Activated CD4-positive, alpha-beta T cell treated with anti-CD3 and anti-CD28 coated beads for 4 hours (primary cell): ENCODE results near the gene RPH3AL.
"Not testable (repeated sequence)": the region's sequence is repeated elsewhere in the genome, so short reads cannot be mapped to it uniquely, and the experiment has no call there.

ENCODE experiments used
- DNase-seq, 2 donors: peaks; one replicate each; pipeline ENCODE4 v3.0.0-alpha.2; 2020

RPH3AL gene

DNA sequence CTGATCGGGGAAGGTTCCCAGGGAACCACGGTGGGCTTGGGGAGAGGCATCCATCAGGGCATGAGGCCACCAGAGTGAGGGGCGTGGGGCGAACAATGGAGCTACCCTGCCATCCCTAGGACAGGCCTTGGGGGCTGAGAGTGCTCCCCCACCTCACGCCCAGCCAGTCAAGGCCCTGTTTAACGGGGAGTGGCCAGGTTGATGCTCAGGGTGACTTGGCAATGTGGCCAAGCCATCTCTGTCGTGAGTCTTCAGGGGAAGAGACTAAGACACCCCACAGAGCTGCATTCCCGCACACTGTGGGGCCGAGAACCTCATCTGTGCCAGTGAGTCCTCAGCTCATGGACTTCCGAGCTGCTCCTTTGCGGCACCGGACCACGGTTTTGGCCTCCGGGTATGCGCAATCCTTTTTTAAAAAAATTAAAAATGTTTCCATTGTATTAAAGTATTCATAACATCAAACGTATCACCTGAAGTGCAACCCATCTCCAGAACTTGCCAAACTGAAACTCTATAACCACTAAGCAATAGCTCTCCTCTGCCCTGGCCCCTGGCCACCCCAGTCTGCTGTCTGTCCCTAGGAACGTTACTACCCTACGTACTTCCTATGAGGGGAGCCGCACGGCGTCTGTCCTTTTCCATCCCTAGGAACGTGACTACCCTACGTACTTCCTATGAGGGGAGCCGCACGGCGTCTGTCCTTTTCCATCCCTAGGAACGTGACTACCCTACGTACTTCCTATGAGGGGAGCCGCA lies 99.3 kb downstream of the RPH3AL start:
- no peak for DNase-seq

DNA sequence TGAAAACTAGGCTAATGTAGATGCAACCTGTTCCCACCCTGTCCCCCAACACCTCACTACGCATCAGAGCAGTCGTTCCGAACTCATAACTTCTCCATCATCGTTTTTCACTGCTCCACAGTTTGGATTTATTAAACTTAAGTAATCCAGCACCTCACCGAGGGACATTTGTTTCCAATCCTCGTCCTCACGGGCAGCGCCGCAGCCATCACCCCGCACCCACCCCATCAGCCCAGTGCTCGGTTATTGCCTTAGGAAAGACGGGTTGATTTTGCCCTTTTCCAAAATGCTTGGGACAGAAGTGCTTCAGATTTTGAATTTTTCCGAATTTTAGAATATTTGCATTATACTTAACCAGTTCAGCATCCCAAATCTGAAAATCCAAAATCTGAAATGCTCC lies 100.2 kb downstream of the RPH3AL start:
- no peak for DNase-seq

DNA sequence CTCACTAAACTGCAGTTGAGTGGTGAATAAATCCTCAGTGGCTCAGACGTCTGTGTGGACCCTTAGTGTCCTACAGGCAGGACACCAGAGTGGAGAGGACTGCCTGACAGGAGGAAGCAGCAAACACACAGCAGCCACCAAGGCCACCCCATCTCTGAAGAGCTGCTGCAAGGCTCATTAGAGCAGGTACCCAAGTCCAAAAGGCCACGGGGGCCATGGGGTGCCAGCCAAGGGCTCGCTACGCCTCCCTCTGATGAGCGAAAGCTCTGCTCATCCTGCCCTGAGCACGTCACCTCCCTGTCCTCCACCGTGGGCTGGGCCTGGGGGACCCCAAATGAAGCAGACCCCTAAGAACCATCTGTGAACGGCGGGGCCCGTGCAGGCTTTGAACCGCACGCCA lies 101.1 kb downstream of the RPH3AL start:
- no peak for DNase-seq

DNA sequence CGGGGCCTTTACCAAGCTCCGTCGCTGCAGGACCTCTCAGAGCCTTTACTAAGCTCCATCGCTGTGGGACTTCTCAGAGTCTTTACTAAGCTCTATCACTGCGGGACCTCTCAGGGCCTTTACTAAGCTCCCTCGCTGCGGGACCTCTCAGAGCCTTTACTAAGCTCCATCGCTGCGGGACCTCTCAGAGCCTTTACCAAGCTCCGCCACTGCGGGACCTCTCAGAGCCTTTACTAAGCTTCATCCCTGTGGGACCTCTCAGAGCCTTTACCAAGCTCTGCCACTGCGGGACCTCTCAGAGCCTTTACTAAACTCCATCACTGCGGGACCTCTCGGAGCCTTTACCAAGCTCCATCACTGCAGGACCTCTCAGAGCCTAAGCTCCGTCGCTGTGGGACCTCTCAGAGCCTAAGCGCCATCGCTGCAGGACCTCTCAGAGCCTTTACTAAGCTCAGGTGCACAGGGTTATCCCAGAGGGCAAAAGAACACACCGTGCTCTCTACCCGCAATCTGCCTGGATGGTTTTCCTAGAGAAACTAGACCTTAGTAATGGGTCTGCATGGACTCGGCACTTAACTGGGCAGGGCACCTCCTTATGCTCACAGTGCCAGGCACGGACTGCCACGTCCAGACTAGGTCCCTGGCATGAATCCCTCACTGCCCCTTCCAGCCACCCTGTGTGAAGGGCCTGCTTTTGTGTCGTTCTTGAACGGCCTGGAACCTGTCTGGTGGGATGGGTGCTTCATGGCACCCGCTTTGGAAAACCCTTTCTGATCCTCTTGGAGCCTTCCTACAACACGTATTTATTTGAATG lies 101.9 kb downstream of the RPH3AL start:
- no peak for DNase-seq

DNA sequence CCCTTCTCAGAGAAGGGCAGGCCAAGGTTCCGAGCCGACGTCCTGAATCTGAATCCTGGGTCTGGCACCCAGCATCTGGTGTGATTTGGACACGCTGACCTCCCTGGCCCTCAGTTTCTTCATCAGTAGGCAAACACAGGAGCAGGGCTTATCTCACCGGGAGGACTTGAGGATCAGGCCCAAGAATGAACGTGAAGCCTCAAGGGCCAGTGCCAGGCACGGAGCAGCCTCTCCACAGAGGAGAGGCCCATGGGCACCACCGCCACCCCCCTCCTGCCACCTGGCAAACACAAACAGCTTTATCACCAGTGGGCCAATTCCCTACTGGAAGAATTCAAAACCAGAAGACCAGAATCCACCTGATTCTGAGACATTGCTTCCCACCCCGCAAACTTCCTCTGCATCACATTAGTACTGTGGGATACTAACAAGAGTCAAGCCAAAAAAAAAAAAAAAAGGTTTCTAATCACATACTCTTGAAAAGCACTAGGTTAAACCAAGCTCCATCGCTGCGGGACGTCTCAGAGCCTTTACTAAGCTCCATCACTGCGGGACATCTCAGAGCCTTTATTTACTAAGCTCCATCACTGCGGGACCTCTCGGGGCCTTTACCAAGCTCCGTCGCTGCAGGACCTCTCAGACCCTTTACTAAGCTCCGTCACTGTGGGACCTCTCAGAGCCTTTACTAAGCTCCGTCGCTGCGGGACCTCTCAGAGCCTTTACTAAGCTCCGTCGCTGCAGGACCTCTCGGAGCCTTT lies 103.2 kb downstream of the RPH3AL start:
- DNase-seq = no peak

DNA sequence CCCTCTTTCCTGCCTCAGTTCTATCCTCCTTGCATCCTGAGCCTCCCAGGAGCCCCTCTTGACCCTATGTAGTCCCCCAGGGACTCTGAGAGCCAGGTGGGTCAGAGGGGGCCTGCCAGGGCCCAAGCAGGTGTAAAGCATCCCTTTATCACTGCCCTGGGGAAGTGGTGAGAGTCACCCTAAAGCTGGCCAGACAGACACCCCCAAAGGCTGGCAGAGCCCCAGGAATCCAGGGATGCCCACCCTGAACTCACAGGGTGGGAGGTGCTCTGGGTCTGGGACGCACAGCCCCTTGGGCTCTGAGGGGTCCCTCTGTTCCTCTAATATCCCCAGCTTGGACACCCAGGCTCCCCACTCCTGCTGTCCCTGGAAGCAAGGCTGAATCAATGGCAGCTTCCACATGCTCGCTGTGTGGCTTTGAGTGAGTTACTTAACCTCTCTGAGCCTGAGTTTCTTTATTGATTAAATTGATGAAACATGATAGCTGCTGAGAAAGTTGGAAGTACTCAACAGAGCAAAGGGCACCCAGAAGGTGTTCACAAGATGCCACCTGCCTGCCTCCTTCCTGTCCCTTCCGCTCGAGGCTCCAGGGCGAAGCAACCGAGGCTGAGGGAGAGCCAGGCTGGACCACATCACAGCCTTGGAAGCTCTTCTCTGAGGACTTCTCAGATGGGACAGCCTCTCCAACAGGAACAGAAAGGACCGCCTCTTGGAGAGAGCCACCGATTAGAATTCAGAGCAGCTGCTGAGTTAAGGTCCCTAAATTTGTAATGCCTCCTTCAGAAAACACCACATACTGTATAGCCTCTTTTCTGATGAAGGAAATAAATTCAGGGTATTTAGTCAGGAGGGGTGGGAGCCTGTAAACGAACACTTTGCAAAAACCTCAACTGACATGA lies 104.0 kb downstream of the RPH3AL start:
- DNase-seq = no peak

DNA sequence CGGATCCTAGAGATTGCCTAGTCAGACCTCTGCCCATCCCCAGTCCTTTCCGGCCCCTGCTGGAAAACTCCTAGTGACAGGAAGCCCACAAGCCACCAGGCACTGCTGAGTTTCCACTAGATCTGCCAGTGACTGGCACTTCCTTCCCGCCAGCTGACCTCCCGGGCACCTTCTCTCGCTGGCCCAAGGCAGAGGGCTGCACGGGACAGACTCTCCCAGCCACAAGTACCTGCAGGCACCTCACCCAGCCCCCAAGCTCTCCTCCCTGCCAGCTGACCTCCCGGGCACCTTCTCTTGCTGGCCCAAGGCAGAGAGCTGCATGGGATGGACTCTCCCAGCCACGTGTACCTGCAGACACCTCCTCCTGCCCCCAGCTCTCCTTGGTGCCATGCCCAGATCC lies 104.8 kb downstream of the RPH3AL start:
- no peak for DNase-seq

DNA sequence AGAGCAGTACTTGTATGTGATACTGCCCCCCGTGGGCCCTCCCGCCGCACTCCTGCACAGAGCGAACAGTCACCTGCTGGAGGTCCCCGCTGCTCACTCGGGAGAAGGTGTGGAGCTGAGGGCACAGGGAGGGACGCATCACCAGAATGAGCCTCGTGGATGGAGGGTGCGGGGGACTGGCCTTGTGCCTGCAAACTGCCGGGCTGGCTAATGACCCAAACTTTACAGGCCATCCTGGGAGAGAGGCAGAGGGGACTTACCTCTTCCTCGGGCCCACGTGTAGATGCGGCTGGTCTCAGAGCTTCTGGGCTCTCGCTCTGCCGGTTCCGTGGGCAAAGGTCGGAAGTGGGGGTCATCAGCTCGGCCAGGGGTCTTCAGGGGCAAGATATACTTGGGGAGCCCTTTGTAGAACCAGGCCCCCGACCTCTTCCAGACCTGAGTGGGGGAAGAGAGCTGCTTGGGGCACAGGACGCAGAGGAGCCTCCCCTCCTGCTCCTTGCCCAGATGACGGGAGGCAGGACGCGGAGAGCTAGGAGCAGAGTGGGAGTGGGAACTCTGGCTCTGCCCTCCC lies 105.7 kb downstream of the RPH3AL start:
- no peak for DNase-seq

DNA sequence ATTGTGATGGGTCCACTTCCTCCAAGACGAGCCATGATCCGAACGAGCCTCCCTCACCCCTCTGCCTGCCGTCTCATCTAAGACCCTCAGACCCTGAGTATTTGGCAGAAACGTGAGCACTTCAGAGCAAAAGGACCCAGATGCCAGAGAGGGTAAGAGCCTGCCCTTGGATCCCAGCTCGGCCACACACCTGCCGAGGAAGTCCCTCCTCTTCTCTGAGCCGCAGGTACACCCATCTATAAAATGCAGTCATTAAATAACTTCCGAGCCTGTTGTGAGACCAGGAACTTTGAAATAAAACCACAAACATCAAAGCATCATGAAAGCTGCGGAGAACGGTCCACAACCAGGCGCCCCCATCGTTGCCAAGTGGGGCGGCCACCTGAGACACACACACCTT lies 106.4 kb downstream of the RPH3AL start:
- DNase-seq = no peak

DNA sequence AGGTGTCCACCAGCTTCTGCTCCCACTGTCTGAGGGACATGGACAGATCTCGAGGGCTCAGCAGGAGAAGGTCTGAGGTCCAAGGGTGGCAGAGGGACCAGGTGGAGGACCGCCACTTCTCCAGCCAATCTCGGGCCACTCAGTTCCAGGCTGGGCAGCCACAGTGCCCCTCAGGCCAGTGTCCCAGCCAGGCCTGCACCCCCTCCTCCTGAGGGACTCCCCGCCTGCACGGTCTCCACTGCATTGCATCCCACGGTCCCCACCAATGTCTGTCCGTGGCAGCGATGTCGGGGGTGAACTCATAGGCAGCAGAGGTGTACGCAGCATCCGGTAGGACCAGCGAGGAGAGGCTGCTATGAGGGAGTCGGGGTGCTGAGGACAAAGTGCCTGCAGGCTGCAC lies 107.0 kb downstream of the RPH3AL start:
- no peak for DNase-seq

DNA sequence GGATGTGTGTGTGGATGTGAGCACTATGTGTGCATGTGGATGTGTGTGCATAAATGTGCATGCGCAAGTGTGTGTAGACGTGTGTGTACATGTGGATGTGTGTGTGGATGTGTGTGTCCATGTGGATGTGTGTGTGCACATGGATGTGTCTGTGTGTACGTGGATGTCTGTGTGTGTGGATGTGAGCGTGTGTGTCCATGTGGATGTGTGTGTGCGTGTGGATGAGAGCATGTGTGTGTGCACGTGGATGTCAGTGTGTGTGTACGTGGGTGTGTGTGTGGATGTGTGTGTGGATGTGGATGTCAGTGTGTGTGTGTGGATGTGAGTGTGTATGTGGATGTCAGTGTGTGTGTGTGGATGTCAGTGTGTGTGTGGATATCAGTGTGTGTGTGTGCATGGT lies 107.6 kb downstream of the RPH3AL start:
- DNase-seq = no peak

DNA sequence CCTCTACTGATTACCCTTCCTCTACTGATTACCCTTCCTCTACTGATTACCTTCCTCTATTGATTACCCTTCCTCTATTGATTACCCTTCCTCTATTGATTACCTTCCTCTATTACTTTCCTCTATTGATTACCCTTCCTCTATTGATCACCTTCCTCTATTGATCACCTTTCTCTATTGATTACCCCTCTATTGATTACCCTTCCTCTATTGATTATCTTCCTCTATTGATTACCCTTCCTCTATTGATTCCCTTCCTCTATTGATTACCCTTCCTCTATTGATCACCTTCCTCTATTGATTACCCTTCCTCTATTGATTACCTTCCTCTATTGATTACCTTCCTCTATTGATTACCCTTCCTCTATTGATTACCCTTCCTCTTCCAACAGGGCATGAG lies 108.7 kb downstream of the RPH3AL start:
- DNase-seq = not testable (repeated sequence)

DNA sequence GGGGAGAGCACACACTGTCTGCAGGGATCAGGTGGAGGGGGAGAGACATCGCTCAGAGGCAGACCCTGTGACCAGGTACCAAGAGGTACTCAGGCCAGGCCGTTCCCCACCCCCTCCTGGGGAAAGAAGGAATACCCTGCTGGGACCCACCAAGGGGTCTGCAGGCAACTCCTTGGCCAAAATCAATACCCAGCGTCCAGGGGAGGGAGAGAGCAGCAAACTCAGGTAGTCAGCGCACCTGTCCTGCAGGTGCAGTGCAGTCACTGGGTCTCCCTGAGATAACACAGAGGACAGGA lies 113.7 kb downstream of the RPH3AL start:
- no peak for DNase-seq

DNA sequence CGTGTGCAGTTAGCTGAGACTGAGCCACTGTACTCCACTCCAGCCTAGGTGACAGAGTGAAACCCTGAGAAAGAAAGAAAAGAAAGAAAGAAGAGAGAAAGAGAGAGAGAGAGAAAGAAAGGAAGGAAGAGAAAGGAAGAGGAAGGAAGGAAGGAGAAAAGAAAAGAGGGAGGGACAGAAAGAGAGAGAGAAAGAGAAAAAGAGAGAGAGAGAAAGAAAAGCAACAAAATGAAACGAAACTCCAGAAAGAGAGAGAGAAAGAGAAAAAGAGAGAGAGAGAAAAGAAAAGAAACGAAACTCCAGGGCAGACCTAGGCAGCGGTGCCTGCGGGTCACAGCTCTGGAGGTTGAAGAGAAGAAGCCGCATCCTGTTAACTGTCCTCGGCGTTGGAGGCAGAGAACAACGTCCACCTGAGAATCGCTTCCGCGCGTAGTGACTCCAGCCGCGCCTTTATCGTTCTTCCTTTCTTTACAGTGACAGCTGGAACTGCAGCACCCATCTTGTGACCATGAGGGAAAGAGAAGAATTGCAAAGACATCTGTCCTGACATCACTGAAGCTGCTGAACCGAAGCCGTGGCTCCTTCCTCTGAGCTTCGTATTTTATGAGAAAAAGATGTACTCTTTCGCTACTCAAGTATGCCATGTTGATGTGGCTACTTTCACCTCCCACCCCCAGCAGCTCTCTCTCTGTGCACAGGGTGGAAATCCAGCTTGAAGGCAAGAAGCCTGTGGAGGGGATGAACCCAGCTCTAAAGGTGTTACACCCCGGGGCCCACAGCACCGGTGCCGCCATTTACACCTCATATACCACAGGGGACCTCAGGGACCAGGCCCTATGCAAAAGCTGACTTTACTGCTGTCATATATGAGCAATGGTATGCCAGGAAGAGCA lies 114.3 kb downstream of the RPH3AL start:
- no peak for DNase-seq

DNA sequence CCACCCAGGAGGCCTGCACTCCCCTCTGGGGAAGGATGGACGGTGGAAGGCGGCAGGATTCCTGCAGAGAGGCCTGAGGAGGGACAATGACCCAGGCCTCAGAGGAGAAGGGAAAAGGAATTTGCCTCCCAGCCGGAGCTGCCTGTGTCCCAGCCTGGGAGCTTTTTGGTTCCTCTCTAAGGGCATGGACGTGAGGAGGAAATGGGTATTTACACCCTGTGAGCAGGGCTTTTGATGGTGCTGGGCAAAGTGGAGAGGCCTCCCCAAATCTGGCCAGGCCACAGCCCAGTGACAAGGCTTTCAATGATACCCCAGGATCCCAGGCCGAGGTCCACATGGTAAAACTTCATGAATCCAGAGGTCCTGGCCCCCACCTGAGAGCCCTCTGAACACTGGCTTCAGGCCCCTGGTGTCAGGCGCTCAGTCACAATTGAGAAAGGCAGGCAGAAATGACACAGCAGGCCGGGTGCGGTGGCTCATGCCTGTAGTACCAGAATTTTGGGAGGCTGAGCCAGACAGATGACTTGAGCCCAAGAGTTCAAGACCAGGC lies 115.1 kb downstream of the RPH3AL start:
- DNase-seq = no peak

DNA sequence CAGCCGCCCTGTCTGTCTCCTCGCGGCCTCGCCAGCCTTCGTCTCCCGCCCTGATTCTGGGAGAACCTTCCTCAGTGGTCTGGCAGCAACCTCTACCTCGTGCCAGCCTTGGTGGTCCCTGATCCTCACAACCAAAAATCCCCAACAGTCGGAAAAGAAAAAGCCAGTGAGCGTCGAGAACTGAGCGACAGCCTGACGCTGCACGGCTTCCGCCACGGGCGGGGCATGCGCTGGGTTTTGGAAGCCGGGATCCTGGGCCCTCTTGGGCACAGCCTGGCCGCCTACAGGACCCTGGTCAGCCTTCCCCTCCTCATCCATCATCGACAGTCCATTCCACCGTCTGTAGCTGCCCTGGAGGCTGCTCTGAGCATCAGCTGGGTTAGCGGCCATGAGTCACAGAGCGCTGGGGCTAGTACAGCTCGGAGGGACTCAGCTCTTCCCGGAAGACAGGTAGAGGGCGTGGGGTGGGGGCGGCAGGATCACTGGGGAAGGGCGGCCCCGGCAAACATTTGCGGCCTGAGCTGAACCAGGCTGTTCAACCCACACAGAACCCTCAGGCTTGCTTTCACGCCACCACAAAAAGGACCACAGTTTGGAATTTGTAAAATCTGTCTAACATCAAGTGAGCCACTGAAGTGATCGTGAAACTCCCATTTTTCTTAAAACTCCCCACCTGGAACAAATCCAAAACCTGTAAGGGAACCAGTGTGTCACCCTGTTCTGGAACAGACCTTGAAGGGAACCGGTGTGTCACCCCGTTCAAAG lies 115.8 kb downstream of the RPH3AL start:
- no peak for DNase-seq

DNA sequence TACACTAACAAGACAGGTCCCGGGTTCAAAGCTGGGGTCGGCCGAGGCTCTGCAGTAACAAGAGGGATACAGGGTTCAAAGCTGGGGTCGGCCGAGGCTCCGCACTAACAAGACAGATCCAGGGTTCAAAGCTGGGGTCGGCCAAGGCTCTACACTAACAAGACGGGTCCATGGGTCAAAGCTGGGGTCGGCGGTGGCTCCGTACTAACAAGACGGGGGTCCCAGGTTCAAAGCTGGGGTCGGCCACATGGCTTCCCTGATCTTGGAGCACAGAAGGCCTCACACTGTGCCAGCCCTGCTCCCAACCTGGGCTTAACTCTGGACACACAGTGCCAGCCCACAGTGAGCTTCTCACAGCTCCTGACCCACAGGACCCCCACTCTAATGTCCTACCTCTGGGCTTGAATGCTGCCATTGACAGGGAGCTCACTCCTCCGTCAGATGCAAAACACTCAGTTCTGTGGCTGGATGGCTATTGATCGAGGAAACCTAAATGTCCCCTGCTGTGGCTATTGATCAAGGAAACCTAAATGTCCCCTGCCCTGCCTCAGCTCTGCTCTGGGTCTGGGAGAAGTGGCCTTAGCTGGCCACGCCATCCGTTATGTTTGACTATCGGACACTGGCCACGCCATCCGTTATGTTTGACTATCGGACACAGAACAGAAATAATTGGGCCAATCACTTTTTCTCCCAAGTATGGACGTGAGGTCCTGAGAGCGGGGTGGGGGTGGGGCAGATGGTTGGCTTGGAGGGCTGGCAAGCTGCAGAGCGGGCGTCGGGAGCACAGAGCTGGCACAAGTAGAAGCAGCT lies 116.6 kb downstream of the RPH3AL start:
- no peak for DNase-seq

DNA sequence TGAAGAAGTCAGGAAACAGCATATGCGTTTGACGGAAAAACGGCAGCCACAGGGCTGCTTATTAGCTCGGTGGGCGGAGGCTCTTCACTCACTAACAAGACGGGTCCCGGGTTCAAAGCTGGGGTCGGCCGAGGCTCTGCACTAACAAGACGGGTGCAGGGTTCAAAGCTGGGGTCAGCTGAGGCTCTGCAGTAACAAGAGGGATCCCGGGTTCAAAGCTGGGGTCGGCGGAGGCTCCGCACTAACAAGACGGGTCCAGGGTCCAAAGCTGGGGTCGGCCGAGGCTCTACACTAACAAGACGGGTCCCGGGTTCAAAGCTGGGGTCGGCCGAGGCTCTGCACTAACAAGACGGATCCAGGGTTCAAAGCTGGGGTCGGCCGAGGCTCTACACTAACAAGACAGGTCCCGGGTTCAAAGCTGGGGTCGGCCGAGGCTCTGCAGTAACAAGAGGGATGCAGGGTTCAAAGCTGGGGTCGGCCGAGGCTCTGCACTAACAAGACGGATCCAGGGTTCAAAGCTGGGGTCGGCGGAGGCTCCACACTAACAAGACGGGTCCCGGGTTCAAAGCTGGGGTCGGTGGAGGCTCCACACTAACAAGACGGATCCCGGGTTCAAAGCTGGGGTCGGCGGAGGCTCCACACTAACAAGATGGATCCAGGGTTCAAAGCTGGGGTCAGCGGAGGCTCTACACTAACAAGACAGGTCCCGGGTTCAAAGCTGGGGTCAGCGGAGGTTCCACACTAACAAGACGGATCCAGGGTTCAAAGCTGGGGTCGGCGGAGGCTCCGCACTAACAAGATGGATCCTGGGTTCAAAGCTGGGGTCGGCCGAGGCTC lies 117.4 kb downstream of the RPH3AL start:
- DNase-seq = not testable (repeated sequence)
